Measurements from ENCODE around the gene IFNA2. TPM values are rescaled to one million over a fixed set of nuclear protein-coding genes. Genes with fewer than 3 reads are reported as not detected.
"Not testable (repeated sequence)": the region's sequence is repeated elsewhere in the genome, so short reads cannot be mapped to it uniquely, and the experiment has no call there.

Gene IFNA2
- total RNA-seq, result not detected
- polyA plus RNA-seq (2013, experiment 1 of 2), result not detected
- not detected for polyA plus RNA-seq (2013, experiment 2 of 2)
- long read RNA-seq, experiment 1, result 0 reads
- long read RNA-seq, experiment 2, result 0 reads
- long read RNA-seq, experiment 3, result 0 reads
- long read RNA-seq, experiment 4, result 0 reads

- Histone ChIP-seq H3K4me1 (ENCODE audit: control insufficient read depth, insufficient read depth, low read length) (no peaks in the 10 kb centered on the region), H3K27ac (ENCODE audit: low read depth, low read length) (no peak within 1 kb of the TSS), H3K27me3 (ENCODE audit: control insufficient read depth, insufficient read depth, low read length, poor library complexity, severe bottlenecking) (no peaks in the 10 kb centered on the region), H3K9ac (ENCODE audit: extremely low read depth, low read length, poor library complexity, severe bottlenecking) (no peak within 1 kb of the TSS), H3K4me3 (ENCODE audit: low read length) (no peak within 1 kb of the TSS), H3K9me3 (ENCODE audit: control insufficient read depth, low read length) (no peaks in the 10 kb centered on the region), H3K36me3 (ENCODE audit: control insufficient read depth, insufficient read depth, low read length) (no peaks in the 10 kb centered on the region)
- no peaks in the 10 kb centered on the region for H3K9me3 Mint-ChIP-seq
- no peak within 1 kb of the TSS for H3K27ac Mint-ChIP-seq
- DNase-seq, result no peak
- peaks cover 11% of the 10 kb centered on the region for H3K4me1 Mint-ChIP-seq
- H3K4me3 Mint-ChIP-seq, result no peak within 1 kb of the TSS
- WGBS, 2 experiments (ENCODE audit: insufficient coverage in 1 of 2, insufficient read length in 1 of 2), result 76 to 100% methylated on average over 1 of the region's 1 CpG
- H3K27me3 Mint-ChIP-seq (ENCODE audit: insufficient read depth), result no peaks in the 10 kb centered on the region
- TF ChIP-seq CTCF (conservative IDR thresholded peaks at IDR 0.05), result no peak
- H3K36me3 Mint-ChIP-seq (ENCODE audit: low read depth), result no peaks in the 10 kb centered on the region
Observed at GRCh38 chr9:21385131-21385670, at the start of gene IFNA2. TSS of gene IFNA2 (minus strand) at chr9:21385398. CDS start at chr9:21385329, 69 bp downstream.

DNA sequence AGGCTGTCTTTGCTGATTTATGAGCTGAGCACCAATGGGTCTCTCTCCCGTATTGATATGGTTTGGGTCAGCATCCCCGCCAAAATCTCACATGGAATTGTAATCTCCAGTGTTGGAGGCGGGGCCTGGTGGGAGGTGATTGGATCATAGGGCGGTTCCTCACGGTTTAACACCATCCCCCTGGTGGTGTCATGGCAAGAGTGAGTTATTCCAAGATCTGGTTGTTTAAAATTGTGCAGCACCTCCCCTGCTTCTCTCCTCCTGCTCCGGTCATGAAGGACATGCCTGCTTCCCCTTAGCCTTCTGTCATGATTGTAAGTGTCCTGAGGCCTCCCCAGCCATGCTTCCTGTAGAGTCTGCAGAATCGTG, 49.8 kb upstream of the IFNA2 start:
- not testable (repeated sequence) for H3K4me3 Mint-ChIP-seq; H3K27me3 ChIP-seq (ENCODE audit: control insufficient read depth, insufficient read depth, low read length, poor library complexity, severe bottlenecking); H3K36me3 Mint-ChIP-seq (ENCODE audit: low read depth); H3K4me1 ChIP-seq (ENCODE audit: control insufficient read depth, insufficient read depth, low read length); H3K27ac ChIP-seq (ENCODE audit: low read depth, low read length); H3K9ac ChIP-seq (ENCODE audit: extremely low read depth, low read length, poor library complexity, severe bottlenecking); H3K27ac Mint-ChIP-seq; H3K36me3 ChIP-seq (ENCODE audit: control insufficient read depth, insufficient read depth, low read length); DNase-seq; H3K27me3 Mint-ChIP-seq (ENCODE audit: insufficient read depth); H3K4me1 Mint-ChIP-seq; H3K4me3 ChIP-seq (ENCODE audit: low read length); H3K9me3 ChIP-seq (ENCODE audit: control insufficient read depth, low read length); H3K9me3 Mint-ChIP-seq
- 63 to 84% methylated on average over 2 to 6 of the region's 7 CpGs for WGBS, 2 experiments (ENCODE audit: insufficient coverage in 1 of 2, insufficient read length in 1 of 2)

GRCh38 chr9:21434202-21435014, 49.2 kb upstream of the IFNA2 start:
- Mint-ChIP-seq H3K36me3 (ENCODE audit: low read depth) (no peaks in the 10 kb centered on the region), H3K27me3 (ENCODE audit: insufficient read depth) (no peaks in the 10 kb centered on the region), H3K4me3 (no peak overlapping the region), H3K27ac (no peak overlapping the region), H3K4me1 (no peaks in the 10 kb centered on the region), H3K9me3 (no peaks in the 10 kb centered on the region)
- 73 to 76% methylated on average over 3 to 9 of the region's 9 CpGs for WGBS, 2 experiments (ENCODE audit: insufficient coverage in 1 of 2, insufficient read length in 1 of 2)
- Histone ChIP-seq H3K4me3 (ENCODE audit: low read length) (no peak overlapping the region), H3K4me1 (ENCODE audit: control insufficient read depth, insufficient read depth, low read length) (no peaks in the 10 kb centered on the region), H3K27ac (ENCODE audit: low read depth, low read length) (no peak overlapping the region), H3K36me3 (ENCODE audit: control insufficient read depth, insufficient read depth, low read length) (no peaks in the 10 kb centered on the region), H3K27me3 (ENCODE audit: control insufficient read depth, insufficient read depth, low read length, poor library complexity, severe bottlenecking) (no peaks in the 10 kb centered on the region), H3K9ac (ENCODE audit: extremely low read depth, low read length, poor library complexity, severe bottlenecking) (no peak overlapping the region), H3K9me3 (ENCODE audit: control insufficient read depth, low read length) (no peaks in the 10 kb centered on the region)
- peak; percentile 77 for DNase-seq
- TF ChIP-seq CTCF (conservative IDR thresholded peaks at IDR 0.05), result peak; percentile 76
